Measurements from ENCODE around the gene BZW2. TPM values are rescaled to one million over a fixed set of nuclear protein-coding genes. Genes with fewer than 3 reads are reported as not detected.
"Not testable (repeated sequence)": the region's sequence is repeated elsewhere in the genome, so short reads cannot be mapped to it uniquely, and the experiment has no call there.

The BZW2 gene
- total RNA-seq, 1 donor from 2014 or later: 89.8 TPM

- DNase-seq (ENCODE audit: extremely low spot score, unreplicated experiment): no peak
- peaks cover 15% of the 10 kb centered on the region for H3K36me3 Mint-ChIP-seq
- H3K27me3 Mint-ChIP-seq: no peaks in the 10 kb centered on the region
- no peak for TF ChIP-seq CTCF (conservative IDR thresholded peaks at IDR 0.05)
- no peak overlapping the region for H3K4me3 Mint-ChIP-seq
- H3K4me1 Mint-ChIP-seq (ENCODE audit: unreplicated experiment): peaks cover 24% of the 10 kb centered on the region
- H3K27ac Mint-ChIP-seq: no peak overlapping the region
- H3K9me3 Mint-ChIP-seq: no peaks in the 10 kb centered on the region
Measured at GRCh38 chr7:16656141-16656540, 10.2 kb downstream of the BZW2 start.

GRCh38 chr7:16657656-16658279 lies 11.8 kb downstream of the BZW2 start:
- Mint-ChIP-seq H3K4me3 (peak overlapping the region; percentile 11), H3K27ac (peak overlapping the region; percentile 75), H3K36me3 (peaks cover 21% of the 10 kb centered on the region), H3K27me3 (no peaks in the 10 kb centered on the region), H3K9me3 (no peaks in the 10 kb centered on the region), H3K4me1 (ENCODE audit: unreplicated experiment) (peaks cover 25% of the 10 kb centered on the region)
- DNase-seq (ENCODE audit: extremely low spot score, unreplicated experiment): no peak
- TF ChIP-seq CTCF (conservative IDR thresholded peaks at IDR 0.05): peak; percentile 50

- DNase-seq (ENCODE audit: extremely low spot score, unreplicated experiment); H3K4me3 Mint-ChIP-seq; H3K27ac Mint-ChIP-seq; H3K27me3 Mint-ChIP-seq; H3K9me3 Mint-ChIP-seq: not testable (repeated sequence)
- peaks cover 18% of the 10 kb centered on the region for H3K4me1 Mint-ChIP-seq (ENCODE audit: unreplicated experiment)
- peaks cover 24% of the 10 kb centered on the region for H3K36me3 Mint-ChIP-seq
Measured at GRCh38 chr7:16659854-16660497, 14.0 kb downstream of the BZW2 start.

- H3K27me3 Mint-ChIP-seq: no peaks in the 10 kb centered on the region
- peaks cover 3% of the 10 kb centered on the region for H3K9me3 Mint-ChIP-seq
- peak overlapping the region; percentile 71 for H3K27ac Mint-ChIP-seq
- TF ChIP-seq CTCF (conservative IDR thresholded peaks at IDR 0.05): no peak
- no peak for DNase-seq (ENCODE audit: extremely low spot score, unreplicated experiment)
- no peak overlapping the region for H3K4me3 Mint-ChIP-seq
- peaks cover 27% of the 10 kb centered on the region for H3K36me3 Mint-ChIP-seq
- H3K4me1 Mint-ChIP-seq (ENCODE audit: unreplicated experiment): peaks cover 18% of the 10 kb centered on the region
Measured at GRCh38 chr7:16660702-16661464, 14.9 kb downstream of the BZW2 start.

GRCh38 chr7:16661924-16662323 lies 15.9 kb downstream of the BZW2 start:
- Mint-ChIP-seq H3K4me3 (no peak overlapping the region), H3K9me3 (peaks cover 3% of the 10 kb centered on the region), H3K27ac (no peak overlapping the region), H3K36me3 (peaks cover 27% of the 10 kb centered on the region), H3K27me3 (no peaks in the 10 kb centered on the region), H3K4me1 (ENCODE audit: unreplicated experiment) (peaks cover 18% of the 10 kb centered on the region)
- DNase-seq (ENCODE audit: extremely low spot score, unreplicated experiment): no peak
- TF ChIP-seq CTCF (conservative IDR thresholded peaks at IDR 0.05): no peak

GRCh38 chr7:16667355-16667754 lies 21.4 kb downstream of the BZW2 start:
- Mint-ChIP-seq H3K4me1 (ENCODE audit: unreplicated experiment) (peaks cover 22% of the 10 kb centered on the region), H3K36me3 (peaks cover 60% of the 10 kb centered on the region), H3K4me3 (peak overlapping the region; percentile 8), H3K27me3 (no peaks in the 10 kb centered on the region), H3K27ac (peak overlapping the region; percentile 91), H3K9me3 (peaks cover 13% of the 10 kb centered on the region)
- no peak for TF ChIP-seq CTCF (conservative IDR thresholded peaks at IDR 0.05)
- DNase-seq (ENCODE audit: extremely low spot score, unreplicated experiment): no peak
